T-helper 1 cell treated with Interleukin-12 subunit alpha and Interleukin-12 subunit beta and Interleukin-4 antibody, amounts not matched to agents 30 μg/mL and 1 μg/mL, for 36 hours (primary cell): ENCODE results near the gene CNPY2.
A peak's percentile ranks its signal among the peaks of the same experiment; 100 is the strongest.
"Not testable (repeated sequence)": the region's sequence is repeated elsewhere in the genome, so short reads cannot be mapped to it uniquely, and the experiment has no call there.

Experiments used
- H3K27ac Mint-ChIP-seq: one replicate; pipeline ENCODE4 v1.8.0; 2021; ENCODE audit warnings: mild to moderate bottlenecking, mixed read lengths
- H3K27me3 Mint-ChIP-seq: one replicate; pipeline ENCODE4 v1.8.0; 2021; ENCODE audit warnings: low read depth, mixed read lengths
- H3K36me3 Mint-ChIP-seq: one replicate; pipeline ENCODE4 v1.8.0; 2021; ENCODE audit warnings: low read depth, mixed read lengths
- H3K4me1 Mint-ChIP-seq: one replicate; pipeline ENCODE4 v1.8.0; 2021; ENCODE audit warnings: low read depth, mixed read lengths
- H3K4me3 Mint-ChIP-seq: one replicate; pipeline ENCODE4 v1.8.0; 2021; ENCODE audit warnings: mild to moderate bottlenecking, moderate library complexity, mixed read lengths
- H3K9me3 Mint-ChIP-seq: one replicate; pipeline ENCODE4 v1.8.0; 2021; ENCODE audit warnings: mixed read lengths

The CNPY2 gene

GRCh38 chr12:56296295-56296694 is 19.5 kb downstream of the CNPY2 start:
- Mint-ChIP-seq H3K27ac (peak overlapping the region; percentile 10), H3K4me3 (no peak overlapping the region), H3K27me3 (no peaks in the 10 kb centered on the region), H3K4me1 (peaks cover 33% of the 10 kb centered on the region), H3K9me3 (no peaks in the 10 kb centered on the region), H3K36me3 (peaks cover 13% of the 10 kb centered on the region)

- H3K4me1 Mint-ChIP-seq, result peaks cover 27% of the 10 kb centered on the region
- H3K4me3 Mint-ChIP-seq, result no peak overlapping the region
- H3K36me3 Mint-ChIP-seq, result peaks cover 21% of the 10 kb centered on the region
- no peaks in the 10 kb centered on the region for H3K9me3 Mint-ChIP-seq
- H3K27me3 Mint-ChIP-seq, result no peaks in the 10 kb centered on the region
- no peak overlapping the region for H3K27ac Mint-ChIP-seq
Measured at GRCh38 chr12:56293795-56294194, 22.0 kb downstream of the CNPY2 start.

DNA sequence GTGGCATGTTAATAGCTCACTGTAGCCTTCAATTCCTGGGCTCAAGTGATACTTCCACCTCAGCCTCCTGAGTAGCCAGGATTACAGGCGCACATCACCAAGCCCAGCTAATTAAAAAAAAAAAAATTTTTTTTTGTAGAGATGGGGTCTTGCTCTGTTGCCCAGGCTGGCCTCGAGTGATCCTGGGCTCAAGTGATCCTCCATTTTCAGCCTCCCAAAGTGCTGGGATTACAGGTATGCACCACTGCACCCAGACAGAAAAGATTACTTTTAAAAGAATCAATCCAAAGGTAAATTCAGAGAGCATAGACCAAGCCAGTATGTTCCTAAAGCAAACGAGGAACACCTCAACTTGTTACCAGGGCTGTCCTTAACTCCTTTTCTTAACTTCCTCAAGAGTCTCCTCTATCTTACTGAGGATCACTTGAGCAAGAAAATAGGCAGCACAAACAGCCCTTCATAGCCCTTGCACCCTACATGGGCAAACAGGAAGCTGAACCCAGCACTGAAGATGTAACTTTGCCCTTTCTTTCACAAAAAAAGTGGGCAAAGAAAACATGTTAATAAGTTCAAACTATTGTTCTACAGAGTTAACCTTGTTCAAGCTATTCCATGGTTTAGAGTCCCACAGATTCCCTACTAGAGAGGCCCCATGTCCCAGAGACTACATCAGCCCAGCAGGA is 26.9 kb downstream of the CNPY2 start:
- H3K27ac Mint-ChIP-seq, result no peak overlapping the region

DNA sequence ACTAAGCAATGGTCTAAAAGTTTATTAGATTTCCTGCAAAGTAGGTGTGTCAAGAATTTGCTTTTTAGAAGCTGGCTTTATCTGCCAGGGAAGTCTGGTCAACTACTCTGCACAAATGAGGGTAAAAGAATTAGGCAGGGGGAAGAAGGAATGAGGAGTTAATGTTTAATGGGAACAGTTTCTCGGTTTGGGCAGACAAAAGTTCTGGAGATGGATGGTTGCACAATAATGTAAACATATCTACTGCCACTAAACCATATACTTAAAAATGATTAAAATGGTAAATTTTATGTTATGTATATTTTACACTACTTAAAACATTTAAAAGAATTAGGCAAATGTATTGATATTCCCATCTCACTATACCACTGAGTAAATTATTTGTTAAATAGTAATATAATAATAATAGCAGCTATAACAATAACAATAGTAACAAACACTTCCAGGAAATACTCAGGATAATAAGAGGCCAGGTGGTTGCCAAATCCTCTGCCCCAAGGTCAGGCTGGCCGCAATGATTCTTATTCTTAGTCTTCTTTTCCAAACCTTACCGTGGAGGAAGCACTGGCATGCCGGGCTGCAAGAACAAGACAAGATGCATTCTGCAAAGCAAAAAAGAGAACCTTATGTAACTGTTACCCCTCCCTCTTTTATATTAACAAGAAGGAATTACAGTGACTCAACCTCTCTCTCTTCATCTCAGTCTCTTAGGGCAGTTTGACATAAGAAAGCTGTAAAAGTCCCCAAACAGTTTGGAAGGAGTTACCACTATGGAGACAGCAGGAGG is 29.6 kb downstream of the CNPY2 start:
- Mint-ChIP-seq H3K4me1 (peaks cover 11% of the 10 kb centered on the region), H3K36me3 (peaks cover 35% of the 10 kb centered on the region), H3K27me3 (no peaks in the 10 kb centered on the region), H3K4me3 (no peak overlapping the region), H3K27ac (no peak overlapping the region), H3K9me3 (no peaks in the 10 kb centered on the region)

More for the DNA sequence above, 26.9 kb downstream of the CNPY2 start:
- peaks cover 19% of the 10 kb centered on the region for H3K4me1 Mint-ChIP-seq
- H3K36me3 Mint-ChIP-seq, result peaks cover 23% of the 10 kb centered on the region
- no peaks in the 10 kb centered on the region for H3K9me3 Mint-ChIP-seq
- no peak overlapping the region for H3K4me3 Mint-ChIP-seq
- H3K27me3 Mint-ChIP-seq, result no peaks in the 10 kb centered on the region

- not testable (repeated sequence) for H3K27me3 Mint-ChIP-seq, H3K9me3 Mint-ChIP-seq, H3K27ac Mint-ChIP-seq, H3K4me3 Mint-ChIP-seq, H3K4me1 Mint-ChIP-seq
- peaks cover 35% of the 10 kb centered on the region for H3K36me3 Mint-ChIP-seq
Measured at GRCh38 chr12:56284263-56284662, 31.5 kb downstream of the CNPY2 start.

GRCh38 chr12:56282579-56282978 is 33.2 kb downstream of the CNPY2 start:
- H3K27me3 Mint-ChIP-seq, result no peaks in the 10 kb centered on the region
- H3K4me1 Mint-ChIP-seq, result peaks cover 5% of the 10 kb centered on the region
- H3K9me3 Mint-ChIP-seq, result no peaks in the 10 kb centered on the region
- H3K4me3 Mint-ChIP-seq, result no peak overlapping the region
- H3K27ac Mint-ChIP-seq, result no peak overlapping the region
- H3K36me3 Mint-ChIP-seq, result peaks cover 40% of the 10 kb centered on the region

- peaks cover 40% of the 10 kb centered on the region for H3K36me3 Mint-ChIP-seq
- no peaks in the 10 kb centered on the region for H3K27me3 Mint-ChIP-seq
- H3K9me3 Mint-ChIP-seq, result no peaks in the 10 kb centered on the region
- no peak overlapping the region for H3K4me3 Mint-ChIP-seq
- H3K4me1 Mint-ChIP-seq, result peaks cover 5% of the 10 kb centered on the region
- H3K27ac Mint-ChIP-seq, result no peak overlapping the region
Measured at GRCh38 chr12:56282030-56282429, 33.8 kb downstream of the CNPY2 start.

DNA sequence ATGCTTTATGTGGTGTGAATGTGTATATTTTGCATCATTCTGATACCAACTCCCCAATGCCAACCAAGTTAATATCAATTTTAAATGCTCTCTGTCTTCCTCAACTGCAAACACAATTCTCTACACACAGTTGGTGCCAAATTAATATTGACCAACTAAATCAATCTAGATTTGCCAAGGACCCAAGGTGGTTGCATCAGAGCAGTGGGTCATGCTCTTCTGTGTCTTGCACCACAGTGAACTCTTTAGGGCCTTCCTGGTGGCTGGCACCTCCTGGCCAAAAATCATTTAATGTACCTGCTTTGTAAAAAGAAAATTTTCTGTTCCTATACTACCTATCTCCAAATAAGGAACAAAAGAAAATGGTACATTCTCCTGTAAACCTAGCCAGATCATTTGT is 34.9 kb downstream of the CNPY2 start:
- H3K27me3 Mint-ChIP-seq, result no peaks in the 10 kb centered on the region
- no peaks in the 10 kb centered on the region for H3K9me3 Mint-ChIP-seq
- H3K27ac Mint-ChIP-seq, result no peak overlapping the region
- no peak overlapping the region for H3K4me3 Mint-ChIP-seq
- peaks cover 3% of the 10 kb centered on the region for H3K4me1 Mint-ChIP-seq
- H3K36me3 Mint-ChIP-seq, result peaks cover 39% of the 10 kb centered on the region

GRCh38 chr12:56278905-56279304 is 36.9 kb downstream of the CNPY2 start:
- H3K27ac Mint-ChIP-seq, result no peak overlapping the region
- H3K36me3 Mint-ChIP-seq, result peaks cover 40% of the 10 kb centered on the region
- no peak overlapping the region for H3K4me3 Mint-ChIP-seq
- H3K27me3 Mint-ChIP-seq, result no peaks in the 10 kb centered on the region
- H3K4me1 Mint-ChIP-seq, result no peaks in the 10 kb centered on the region
- H3K9me3 Mint-ChIP-seq, result no peaks in the 10 kb centered on the region

- Mint-ChIP-seq H3K27me3 (no peaks in the 10 kb centered on the region), H3K4me1 (no peaks in the 10 kb centered on the region), H3K4me3 (no peak overlapping the region), H3K9me3 (no peaks in the 10 kb centered on the region), H3K27ac (no peak overlapping the region), H3K36me3 (peaks cover 46% of the 10 kb centered on the region)
Measured at GRCh38 chr12:56274299-56274698, 41.5 kb downstream of the CNPY2 start.

- H3K4me3 Mint-ChIP-seq, H3K4me1 Mint-ChIP-seq, H3K9me3 Mint-ChIP-seq, H3K27me3 Mint-ChIP-seq: not testable (repeated sequence)
- H3K36me3 Mint-ChIP-seq, result peaks cover 44% of the 10 kb centered on the region
- H3K27ac Mint-ChIP-seq, result peak overlapping the region; percentile 55
Measured at GRCh38 chr12:56272468-56272867, 43.3 kb downstream of the CNPY2 start.

DNA sequence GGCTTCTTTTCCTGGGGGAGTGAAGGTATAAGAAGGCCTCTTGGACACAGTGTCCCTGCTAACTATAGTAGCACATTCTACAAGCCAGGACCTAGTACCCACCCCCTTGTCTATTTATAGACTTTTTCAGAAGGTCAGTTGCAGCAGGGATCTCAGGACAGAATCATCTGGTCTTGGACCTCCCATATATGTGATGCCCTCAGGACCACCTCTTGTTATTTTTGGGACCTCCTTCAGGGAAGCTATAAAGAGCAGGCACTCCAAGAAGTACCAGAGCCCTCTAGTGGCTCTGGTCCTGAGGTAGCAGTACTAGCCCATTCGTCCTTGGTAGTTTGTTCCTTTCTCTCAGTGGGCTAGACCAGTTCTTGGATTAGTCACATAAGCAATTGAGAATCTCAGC is 44.8 kb downstream of the CNPY2 start:
- Mint-ChIP-seq H3K4me1 (peaks cover 13% of the 10 kb centered on the region), H3K27me3 (no peaks in the 10 kb centered on the region), H3K4me3 (no peak overlapping the region), H3K9me3 (no peaks in the 10 kb centered on the region), H3K27ac (no peak overlapping the region), H3K36me3 (peaks cover 42% of the 10 kb centered on the region)

DNA sequence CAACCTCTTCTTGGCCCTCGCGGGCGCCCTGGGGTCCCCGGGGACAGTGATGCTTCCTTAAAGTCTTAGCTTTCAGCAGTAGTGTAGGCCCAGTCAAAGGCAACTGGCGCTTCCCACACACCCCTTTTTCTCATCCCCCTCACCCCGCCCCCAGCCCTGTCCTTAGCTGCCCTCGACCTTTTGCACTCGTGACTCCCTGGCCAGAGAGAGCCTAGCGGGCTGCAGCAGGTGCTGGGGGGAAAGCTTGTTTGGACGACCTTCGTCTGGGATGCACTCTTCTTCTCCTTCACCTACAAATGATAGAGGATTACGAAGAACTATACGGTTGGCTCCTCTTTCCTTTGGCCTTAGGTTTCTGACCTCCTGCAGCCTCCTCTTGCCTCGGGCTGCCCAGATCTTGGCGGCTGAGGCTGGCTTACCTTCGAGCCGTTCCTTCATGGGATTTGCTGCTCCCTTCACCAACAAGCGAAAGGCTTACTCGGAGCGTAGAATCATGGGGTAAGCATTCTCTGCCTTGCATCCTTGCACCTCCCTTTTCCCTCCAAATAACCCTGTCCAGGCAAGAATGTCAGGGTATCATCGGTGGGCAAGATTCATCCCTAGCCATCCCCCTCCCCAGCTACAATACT is 48.2 kb downstream of the CNPY2 start:
- peak overlapping the region; percentile 70 for H3K4me3 Mint-ChIP-seq
- peak overlapping the region; percentile 57 for H3K27ac Mint-ChIP-seq
- H3K27me3 Mint-ChIP-seq, result no peaks in the 10 kb centered on the region
- H3K4me1 Mint-ChIP-seq, result peaks cover 17% of the 10 kb centered on the region
- no peaks in the 10 kb centered on the region for H3K9me3 Mint-ChIP-seq
- peaks cover 22% of the 10 kb centered on the region for H3K36me3 Mint-ChIP-seq

- peaks cover 21% of the 10 kb centered on the region for H3K36me3 Mint-ChIP-seq
- peak within 1 kb of the TSS; percentile 88 for H3K27ac Mint-ChIP-seq
- H3K4me3 Mint-ChIP-seq, result peak within 1 kb of the TSS; percentile 95
- no peaks in the 10 kb centered on the region for H3K9me3 Mint-ChIP-seq
- peaks cover 17% of the 10 kb centered on the region for H3K4me1 Mint-ChIP-seq
- H3K27me3 Mint-ChIP-seq, result no peaks in the 10 kb centered on the region
Measured at GRCh38 chr12:56266693-56267442, 48.9 kb downstream of the CNPY2 start, which contains the start of gene COQ10A. Gene COQ10A, plus strand, starts transcription at chr12:56266942. Its CDS starts 177 bp downstream, at chr12:56267119.
